HCT116 (cell line): Measurements from ENCODE around the gene MCF2L.

Experiments used
- EGR1 ChIP-seq: IDR thresholded peaks from 2 replicates; pipeline ENCODE4 v1.6.1; 2012; ENCODE audit warnings: low read depth
- EZH2 ChIP-seq: fragments of 200-600 bp; sonication (generic); IDR thresholded peaks from 2 replicates; pipeline ENCODE4 v1.6.1; 2017; ENCODE audit warnings: antibody characterized with exemption, mixed run types
- JUND ChIP-seq: IDR thresholded peaks from 2 replicates; pipeline ENCODE4 v1.6.1; 2012
- MAX ChIP-seq: IDR thresholded peaks from 2 replicates; pipeline ENCODE4 v1.6.1; 2012
- POLR2A ChIP-seq: IDR thresholded peaks from 2 replicates; pipeline ENCODE4 v1.7.0; 2011; ENCODE audit warnings: borderline replicate concordance; ENCODE audit not compliant: insufficient read depth, insufficient read length; ENCODE audit errors: extremely low read depth
- POLR2AphosphoS5 ChIP-seq: IDR thresholded peaks from 2 replicates; pipeline ENCODE4 v1.6.1; 2011; ENCODE audit warnings: mild to moderate bottlenecking, low read depth, low read length, moderate library complexity
- RAD21 ChIP-seq: IDR thresholded peaks from 2 replicates; pipeline ENCODE4 v1.6.1; 2012; ENCODE audit warnings: low read depth, mild to moderate bottlenecking
- SP1 ChIP-seq: IDR thresholded peaks from 2 replicates; pipeline ENCODE4 v1.6.1; 2012; ENCODE audit warnings: low read depth
- ZNF274 ChIP-seq: fragments of 200-500 bp; sonication (Bioruptor generic); IDR thresholded peaks from 2 replicates; pipeline ENCODE4 v1.6.1; 2014; ENCODE audit warnings: mild to moderate bottlenecking, low read depth, low read length, inconsistent platforms
- TF ChIP-seq, protein P1 (sequence below), 3 experiments: fragments of 200-600 bp in 1 of 3; sonication (generic) in 1 of 3; IDR thresholded peaks in 2 of 3; conservative IDR thresholded peaks in 1 of 3; 2 replicates each; pipeline ENCODE4 v1.5.1; 2012 to 2017; ENCODE audit warnings: low read depth in 2 of 3, low read length in 2 of 3, antibody characterized with exemption in 1 of 3, borderline replicate concordance in 1 of 3, control low read depth in 1 of 3, mild to moderate bottlenecking in 1 of 3, mixed read lengths in 1 of 3, mixed run types in 1 of 3, moderate library complexity in 1 of 3; ENCODE audit not compliant: insufficient read depth in 1 of 3
- TF ChIP-seq, protein P2 (sequence below): IDR thresholded peaks from 2 replicates; pipeline ENCODE4 v1.6.1; 2012; ENCODE audit warnings: low read depth
- TF ChIP-seq, protein P3 (sequence below): IDR thresholded peaks from 2 replicates; pipeline ENCODE4 v1.6.1; 2011; ENCODE audit warnings: mild to moderate bottlenecking, low read length, moderate library complexity; ENCODE audit not compliant: insufficient replicate concordance; ENCODE audit errors: extremely low read depth
- TF ChIP-seq, protein P4 (sequence below): IDR thresholded peaks from 2 replicates; pipeline ENCODE4 v1.6.1; 2012

- TF ChIP-seq ZNF274 (no peak), POLR2A (no peak), POLR2AphosphoS5 (no peak), RAD21 (no peak), EZH2 (no peak), SP1 (no peak), EGR1 (no peak), MAX (no peak), JUND (no peak)
- TF ChIP-seq, protein P1, sequence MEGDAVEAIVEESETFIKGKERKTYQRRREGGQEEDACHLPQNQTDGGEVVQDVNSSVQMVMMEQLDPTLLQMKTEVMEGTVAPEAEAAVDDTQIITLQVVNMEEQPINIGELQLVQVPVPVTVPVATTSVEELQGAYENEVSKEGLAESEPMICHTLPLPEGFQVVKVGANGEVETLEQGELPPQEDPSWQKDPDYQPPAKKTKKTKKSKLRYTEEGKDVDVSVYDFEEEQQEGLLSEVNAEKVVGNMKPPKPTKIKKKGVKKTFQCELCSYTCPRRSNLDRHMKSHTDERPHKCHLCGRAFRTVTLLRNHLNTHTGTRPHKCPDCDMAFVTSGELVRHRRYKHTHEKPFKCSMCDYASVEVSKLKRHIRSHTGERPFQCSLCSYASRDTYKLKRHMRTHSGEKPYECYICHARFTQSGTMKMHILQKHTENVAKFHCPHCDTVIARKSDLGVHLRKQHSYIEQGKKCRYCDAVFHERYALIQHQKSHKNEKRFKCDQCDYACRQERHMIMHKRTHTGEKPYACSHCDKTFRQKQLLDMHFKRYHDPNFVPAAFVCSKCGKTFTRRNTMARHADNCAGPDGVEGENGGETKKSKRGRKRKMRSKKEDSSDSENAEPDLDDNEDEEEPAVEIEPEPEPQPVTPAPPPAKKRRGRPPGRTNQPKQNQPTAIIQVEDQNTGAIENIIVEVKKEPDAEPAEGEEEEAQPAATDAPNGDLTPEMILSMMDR (IDR thresholded peaks at IDR 0.05 in 2 of 3, conservative IDR thresholded peaks at IDR 0.05 in 1 of 3; ENCODE audit: borderline replicate concordance in 1 of 3, insufficient read depth in 1 of 3, low read depth in 2 of 3, low read length in 2 of 3), result no peak
- TF ChIP-seq, protein P2, sequence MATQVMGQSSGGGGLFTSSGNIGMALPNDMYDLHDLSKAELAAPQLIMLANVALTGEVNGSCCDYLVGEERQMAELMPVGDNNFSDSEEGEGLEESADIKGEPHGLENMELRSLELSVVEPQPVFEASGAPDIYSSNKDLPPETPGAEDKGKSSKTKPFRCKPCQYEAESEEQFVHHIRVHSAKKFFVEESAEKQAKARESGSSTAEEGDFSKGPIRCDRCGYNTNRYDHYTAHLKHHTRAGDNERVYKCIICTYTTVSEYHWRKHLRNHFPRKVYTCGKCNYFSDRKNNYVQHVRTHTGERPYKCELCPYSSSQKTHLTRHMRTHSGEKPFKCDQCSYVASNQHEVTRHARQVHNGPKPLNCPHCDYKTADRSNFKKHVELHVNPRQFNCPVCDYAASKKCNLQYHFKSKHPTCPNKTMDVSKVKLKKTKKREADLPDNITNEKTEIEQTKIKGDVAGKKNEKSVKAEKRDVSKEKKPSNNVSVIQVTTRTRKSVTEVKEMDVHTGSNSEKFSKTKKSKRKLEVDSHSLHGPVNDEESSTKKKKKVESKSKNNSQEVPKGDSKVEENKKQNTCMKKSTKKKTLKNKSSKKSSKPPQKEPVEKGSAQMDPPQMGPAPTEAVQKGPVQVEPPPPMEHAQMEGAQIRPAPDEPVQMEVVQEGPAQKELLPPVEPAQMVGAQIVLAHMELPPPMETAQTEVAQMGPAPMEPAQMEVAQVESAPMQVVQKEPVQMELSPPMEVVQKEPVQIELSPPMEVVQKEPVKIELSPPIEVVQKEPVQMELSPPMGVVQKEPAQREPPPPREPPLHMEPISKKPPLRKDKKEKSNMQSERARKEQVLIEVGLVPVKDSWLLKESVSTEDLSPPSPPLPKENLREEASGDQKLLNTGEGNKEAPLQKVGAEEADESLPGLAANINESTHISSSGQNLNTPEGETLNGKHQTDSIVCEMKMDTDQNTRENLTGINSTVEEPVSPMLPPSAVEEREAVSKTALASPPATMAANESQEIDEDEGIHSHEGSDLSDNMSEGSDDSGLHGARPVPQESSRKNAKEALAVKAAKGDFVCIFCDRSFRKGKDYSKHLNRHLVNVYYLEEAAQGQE, result no peak
- TF ChIP-seq, protein P3, sequence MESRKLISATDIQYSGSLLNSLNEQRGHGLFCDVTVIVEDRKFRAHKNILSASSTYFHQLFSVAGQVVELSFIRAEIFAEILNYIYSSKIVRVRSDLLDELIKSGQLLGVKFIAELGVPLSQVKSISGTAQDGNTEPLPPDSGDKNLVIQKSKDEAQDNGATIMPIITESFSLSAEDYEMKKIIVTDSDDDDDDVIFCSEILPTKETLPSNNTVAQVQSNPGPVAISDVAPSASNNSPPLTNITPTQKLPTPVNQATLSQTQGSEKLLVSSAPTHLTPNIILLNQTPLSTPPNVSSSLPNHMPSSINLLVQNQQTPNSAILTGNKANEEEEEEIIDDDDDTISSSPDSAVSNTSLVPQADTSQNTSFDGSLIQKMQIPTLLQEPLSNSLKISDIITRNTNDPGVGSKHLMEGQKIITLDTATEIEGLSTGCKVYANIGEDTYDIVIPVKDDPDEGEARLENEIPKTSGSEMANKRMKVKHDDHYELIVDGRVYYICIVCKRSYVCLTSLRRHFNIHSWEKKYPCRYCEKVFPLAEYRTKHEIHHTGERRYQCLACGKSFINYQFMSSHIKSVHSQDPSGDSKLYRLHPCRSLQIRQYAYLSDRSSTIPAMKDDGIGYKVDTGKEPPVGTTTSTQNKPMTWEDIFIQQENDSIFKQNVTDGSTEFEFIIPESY, result no peak
- TF ChIP-seq, protein P4, sequence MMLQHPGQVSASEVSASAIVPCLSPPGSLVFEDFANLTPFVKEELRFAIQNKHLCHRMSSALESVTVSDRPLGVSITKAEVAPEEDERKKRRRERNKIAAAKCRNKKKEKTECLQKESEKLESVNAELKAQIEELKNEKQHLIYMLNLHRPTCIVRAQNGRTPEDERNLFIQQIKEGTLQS, result no peak
Observed at GRCh38 chr13:113087923-113088690, 119.1 kb downstream of the MCF2L start.
